GM23338 (cell line): ENCODE measurements around the gene HSBP1. TPM values are rescaled to one million over a fixed set of nuclear protein-coding genes. Genes with fewer than 3 reads are reported as not detected.

Source experiments
- ATAC-seq: fragments of 200-7000 bp; cut with Tn5 transposase; 3 replicates; pipeline ENCODE4 v1.9.1; 2020
- DNase-seq: peaks from one replicate; pipeline ENCODE4 v3.0.0-alpha.2; 2015; ENCODE audit warnings: low spot score
- H2AFZ ChIP-seq: fragments of 200-600 bp; sonication (generic); 2 replicates; pipeline ENCODE4 v1.8.0; 2016; ENCODE audit warnings: antibody characterized with exemption, mild to moderate bottlenecking, moderate library complexity
- H3F3A ChIP-seq: fragments of 200-600 bp; sonication (generic); replicated peaks from 2 replicates; pipeline ENCODE4 v1.8.0; 2017; ENCODE audit warnings: antibody characterized with exemption, mixed run types, low read depth
- H3K27ac ChIP-seq: fragments of 200-600 bp; sonication (generic); 2 replicates; pipeline ENCODE4 v1.6.1; 2016; ENCODE audit warnings: low read depth
- H3K27me3 ChIP-seq: fragments of 200-600 bp; sonication (generic); 2 replicates; pipeline ENCODE4 v1.8.0; 2016; ENCODE audit warnings: mild to moderate bottlenecking, mixed run types, moderate library complexity; ENCODE audit not compliant: insufficient read depth
- H3K36me3 ChIP-seq: fragments of 200-600 bp; sonication (generic); 2 replicates; pipeline ENCODE4 v1.8.0; 2016; ENCODE audit warnings: mild to moderate bottlenecking; ENCODE audit not compliant: insufficient read depth
- H3K4me1 ChIP-seq: fragments of 200-600 bp; sonication (generic); 2 replicates; pipeline ENCODE4 v1.8.0; 2016; ENCODE audit warnings: mild to moderate bottlenecking, moderate library complexity; ENCODE audit not compliant: insufficient read depth
- H3K4me2 ChIP-seq: fragments of 200-600 bp; sonication (generic); 2 replicates; pipeline ENCODE4 v1.7.1; 2017; ENCODE audit warnings: mixed run types
- H3K4me3 ChIP-seq: fragments of 200-600 bp; sonication (generic); 2 replicates; pipeline ENCODE4 v1.6.1; 2016; ENCODE audit warnings: mixed run types
- H3K79me2 ChIP-seq: fragments of 200-600 bp; sonication (generic); replicated peaks from 2 replicates; pipeline ENCODE4 v1.8.0; 2017; ENCODE audit warnings: mild to moderate bottlenecking; ENCODE audit not compliant: insufficient read depth
- H3K9me2 ChIP-seq: fragments of 200-600 bp; sonication (generic); 2 replicates; pipeline ENCODE4 v1.8.0; 2017; ENCODE audit not compliant: insufficient read depth
- H4K20me1 ChIP-seq: fragments of 200-600 bp; sonication (generic); replicated peaks from 2 replicates; pipeline ENCODE4 v1.8.0; 2017; ENCODE audit warnings: mild to moderate bottlenecking; ENCODE audit not compliant: insufficient read depth
- H3K27ac Mint-ChIP-seq: 2 replicates; pipeline ENCODE4 v1.8.0; 2020; ENCODE audit warnings: inconsistent platforms, mild to moderate bottlenecking, moderate library complexity, mixed read lengths
- H3K27me3 Mint-ChIP-seq: 3 replicates; pipeline ENCODE4 v1.8.0; 2022; ENCODE audit warnings: low read depth, mild to moderate bottlenecking, moderate library complexity, mixed read lengths, inconsistent platforms; ENCODE audit not compliant: insufficient read depth, poor library complexity
- H3K36me3 Mint-ChIP-seq: 3 replicates; pipeline ENCODE4 v1.8.0; 2021; ENCODE audit warnings: low read depth, mild to moderate bottlenecking, inconsistent platforms, moderate library complexity, mixed read lengths
- H3K4me1 Mint-ChIP-seq: 3 replicates; pipeline ENCODE4 v1.8.0; 2020; ENCODE audit warnings: mild to moderate bottlenecking, inconsistent platforms, mixed read lengths
- H3K4me3 Mint-ChIP-seq: 3 replicates; pipeline ENCODE4 v1.8.0; 2021; ENCODE audit warnings: moderate library complexity, mild to moderate bottlenecking, inconsistent platforms, mixed read lengths
- H3K9me3 Mint-ChIP-seq: 3 replicates; pipeline ENCODE4 v1.8.0; 2020; ENCODE audit warnings: moderate library complexity, mild to moderate bottlenecking, inconsistent platforms, mixed read lengths
- CREB1 ChIP-seq: fragments of 250-450 bp; sonication (Bioruptor Pico); IDR thresholded peaks from 2 replicates; pipeline ENCODE4 v1.5.0; 2020; ENCODE audit warnings: low read depth, mild to moderate bottlenecking, moderate library complexity
- CTCF ChIP-seq, 2 experiments: fragments of 200-600 bp in 1 of 2; sonication (generic) in 1 of 2; conservative IDR thresholded peaks; 2 replicates each; pipeline versions ENCODE4 v1.5.1 to v1.6.1; 2016 to 2017; ENCODE audit warnings: antibody characterized with exemption in 2 of 2, low read depth in 2 of 2, mild to moderate bottlenecking in 2 of 2, moderate library complexity in 1 of 2
- EZH2 ChIP-seq: fragments of 200-600 bp; sonication (generic); IDR thresholded peaks from one replicate; pipeline ENCODE4 v1.8.0; 2017; ENCODE audit warnings: antibody characterized with exemption, mild to moderate bottlenecking, low read depth; ENCODE audit not compliant: unreplicated experiment
- REST ChIP-seq: IDR thresholded peaks from one replicate; pipeline ENCODE4 v1.6.1; 2018; ENCODE audit warnings: antibody characterized with exemption; ENCODE audit not compliant: unreplicated experiment
- ZNF462 ChIP-seq: fragments of 250-450 bp; sonication (Bioruptor Pico); IDR thresholded peaks from 2 replicates; pipeline ENCODE4 v1.5.0; 2020; ENCODE audit warnings: mild to moderate bottlenecking, moderate library complexity
- polyA plus RNA-seq: library from polyadenylated mRNA; unstranded; fragments of >200 nt; fragmentation: Nextera tagmentation; extraction: Ambion mirVana; gene quantifications from 2 replicates; pipeline ENCODE4 v1.2.1, GENCODE V29; 2016
- total RNA-seq: library from RNA; depleted of rRNA; stranded (reverse); fragments of >200 nt; shearing (Covaris generic); gene quantifications from 2 replicates; pipeline ENCODE4 v1.2.3, GENCODE V29; 2014

HSBP1 gene
- total and polyA plus RNA-seq, 2 experiments from 2014 or later, result 71.0 to 817 TPM

- Histone ChIP-seq H3K27me3 (no peaks in the 10 kb centered on the region), H2AFZ (no peak overlapping the region), H3K79me2 (peaks cover 15% of the 10 kb centered on the region), H3K27ac (peak overlapping the region; percentile 56), H3K36me3 (peaks cover 9% of the 10 kb centered on the region; the same call in 1 of the 2 replicates), H3K4me2 (no peak overlapping the region), H3K4me3 (no peak overlapping the region), H3K4me1 (peaks cover 32% of the 10 kb centered on the region), H3K9me2 (no peaks in the 10 kb centered on the region), H3F3A (peaks cover 5% of the 10 kb centered on the region; the same call in 1 of the 2 replicates), H4K20me1 (no peaks in the 10 kb centered on the region; the same call in 1 of the 2 replicates)
- H3K9me3 Mint-ChIP-seq, result no peaks in the 10 kb centered on the region
- ATAC-seq (no peak), DNase-seq (no peak)
- peaks cover 2% of the 10 kb centered on the region for H3K27me3 Mint-ChIP-seq
- H3K27ac Mint-ChIP-seq, result peak overlapping the region; percentile 16; the same call in 1 of the 2 replicates
- TF ChIP-seq EZH2 (no peak), CREB1 (no peak), REST (no peak), CTCF (conservative IDR thresholded peaks at IDR 0.05; ENCODE audit: low read depth in 2 of 2) (no peak), ZNF462 (CRISPR knock-in tag) (no peak)
- peaks cover 24% of the 10 kb centered on the region for H3K4me1 Mint-ChIP-seq
- no peak overlapping the region for H3K4me3 Mint-ChIP-seq
- H3K36me3 Mint-ChIP-seq, result peaks cover 37% of the 10 kb centered on the region; the same call in 2 of the 3 replicates
Observed at GRCh38 chr16:83814659-83814985, 6.8 kb downstream of the HSBP1 start.
